ENCODE measurements around the gene TBC1D10B.
A peak's percentile ranks its signal among the peaks of the same experiment; 100 is the strongest.
"Not testable (repeated sequence)": the region's sequence is repeated elsewhere in the genome, so short reads cannot be mapped to it uniquely, and the experiment has no call there.

Gene TBC1D10B

DNA sequence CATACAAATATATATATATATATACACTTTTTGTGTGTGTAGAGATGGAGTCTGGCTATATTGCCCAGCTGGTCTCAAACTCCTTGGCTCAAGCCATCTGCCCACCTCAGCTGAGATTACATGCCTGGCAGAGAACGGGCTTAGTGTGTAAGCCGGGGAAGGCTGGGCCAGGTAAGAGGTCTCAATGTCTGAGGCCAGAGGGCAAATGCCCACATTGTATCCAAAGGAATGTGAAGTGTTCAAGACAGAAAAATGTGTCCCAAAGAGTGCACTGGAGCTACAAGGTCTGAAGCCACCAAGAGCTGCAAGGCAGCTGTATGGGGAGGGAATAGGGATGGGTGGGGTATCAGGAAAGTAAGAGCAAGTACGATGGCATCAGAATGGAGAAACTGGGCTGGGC, 24.0 kb downstream of the TBC1D10B start (continued):
- TF ChIP-seq CREB5 (CRISPR knock-in tag; IDR thresholded peaks at IDR 0.05; ENCODE audit: low read depth) (no peak), ZFP30 (CRISPR knock-in tag; IDR thresholded peaks at IDR 0.05) (no peak), ZNF8 (CRISPR knock-in tag; IDR thresholded peaks at IDR 0.05) (no peak), ZNF70 (CRISPR knock-in tag; IDR thresholded peaks at IDR 0.05) (no peak), ZNF565 (CRISPR knock-in tag; conservative IDR thresholded peaks at IDR 0.05; ENCODE audit: low read depth) (no peak), RARB (CRISPR knock-in tag; IDR thresholded peaks at IDR 0.05) (no peak), ZFP3 (CRISPR knock-in tag; IDR thresholded peaks at IDR 0.05) (no peak), TOX (CRISPR knock-in tag; IDR thresholded peaks at IDR 0.05; ENCODE audit: borderline replicate concordance) (no peak), ARNTL (CRISPR knock-in tag; IDR thresholded peaks at IDR 0.05; ENCODE audit: borderline replicate concordance, low read depth) (no peak)

GRCh38 chr16:30343491-30343820, 26.8 kb downstream of the TBC1D10B start:
- ATAC-seq: not testable (repeated sequence)

GRCh38 chr16:30342751-30343490, 27.4 kb downstream of the TBC1D10B start:
- TF ChIP-seq ISL1 (CRISPR knock-in tag; IDR thresholded peaks at IDR 0.05) (no peak), ZC3H10 (CRISPR knock-in tag; IDR thresholded peaks at IDR 0.05) (no peak), ARNTL (CRISPR knock-in tag; IDR thresholded peaks at IDR 0.05; ENCODE audit: borderline replicate concordance, low read depth) (no peak)
- TF ChIP-seq, protein P1, sequence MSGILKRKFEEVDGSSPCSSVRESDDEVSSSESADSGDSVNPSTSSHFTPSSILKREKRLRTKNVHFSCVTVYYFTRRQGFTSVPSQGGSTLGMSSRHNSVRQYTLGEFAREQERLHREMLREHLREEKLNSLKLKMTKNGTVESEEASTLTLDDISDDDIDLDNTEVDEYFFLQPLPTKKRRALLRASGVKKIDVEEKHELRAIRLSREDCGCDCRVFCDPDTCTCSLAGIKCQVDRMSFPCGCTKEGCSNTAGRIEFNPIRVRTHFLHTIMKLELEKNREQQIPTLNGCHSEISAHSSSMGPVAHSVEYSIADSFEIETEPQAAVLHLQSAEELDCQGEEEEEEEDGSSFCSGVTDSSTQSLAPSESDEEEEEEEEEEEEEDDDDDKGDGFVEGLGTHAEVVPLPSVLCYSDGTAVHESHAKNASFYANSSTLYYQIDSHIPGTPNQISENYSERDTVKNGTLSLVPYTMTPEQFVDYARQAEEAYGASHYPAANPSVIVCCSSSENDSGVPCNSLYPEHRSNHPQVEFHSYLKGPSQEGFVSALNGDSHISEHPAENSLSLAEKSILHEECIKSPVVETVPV (CRISPR knock-in tag; IDR thresholded peaks at IDR 0.05): no peak
- ATAC-seq: no peak

GRCh38 chr16:30341971-30342370, 28.3 kb downstream of the TBC1D10B start:
- not testable (repeated sequence) for ATAC-seq

- TF ChIP-seq CREB5 (CRISPR knock-in tag; IDR thresholded peaks at IDR 0.05; ENCODE audit: low read depth) (no peak), RARB (CRISPR knock-in tag; IDR thresholded peaks at IDR 0.05) (no peak), ZFP30 (CRISPR knock-in tag; IDR thresholded peaks at IDR 0.05) (no peak), TOX (CRISPR knock-in tag; IDR thresholded peaks at IDR 0.05; ENCODE audit: borderline replicate concordance) (no peak), OSR1 (CRISPR knock-in tag; IDR thresholded peaks at IDR 0.05) (no peak), CSDC2 (CRISPR knock-in tag; IDR thresholded peaks at IDR 0.05) (no peak), GLIS3 (CRISPR knock-in tag; IDR thresholded peaks at IDR 0.05) (no peak), ISL1 (CRISPR knock-in tag; IDR thresholded peaks at IDR 0.05) (no peak), ZNF8 (CRISPR knock-in tag; IDR thresholded peaks at IDR 0.05) (no peak)
- ATAC-seq: no peak
Measured at GRCh38 chr16:30340621-30341020, 29.7 kb downstream of the TBC1D10B start.

- not testable (repeated sequence) for ATAC-seq
Measured at GRCh38 chr16:30338715-30339114, 31.6 kb downstream of the TBC1D10B start.

DNA sequence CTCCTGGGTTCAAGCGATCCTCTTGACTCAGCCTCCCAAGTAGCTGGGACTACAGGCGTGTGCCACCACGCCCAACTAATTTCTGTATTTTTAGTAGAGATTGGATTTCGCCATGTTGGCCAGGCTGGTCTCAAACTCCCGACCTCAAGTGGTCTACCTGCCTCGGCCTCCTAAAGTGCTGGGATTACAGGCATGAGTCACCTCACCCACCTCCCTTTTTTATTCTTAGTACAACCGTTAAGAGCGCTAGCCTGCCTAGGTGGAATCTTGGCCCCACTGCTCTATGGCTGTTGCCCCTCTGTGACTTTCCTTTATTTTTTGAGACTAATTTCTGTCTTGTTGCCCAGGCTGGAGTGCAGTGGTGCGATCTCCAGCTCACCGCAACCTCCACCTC, 32.3 kb downstream of the TBC1D10B start:
- ATAC-seq: not testable (repeated sequence)

GRCh38 chr16:30335598-30336474, 34.5 kb downstream of the TBC1D10B start:
- peak; percentile 15 for ATAC-seq
- TF ChIP-seq, protein P2, sequence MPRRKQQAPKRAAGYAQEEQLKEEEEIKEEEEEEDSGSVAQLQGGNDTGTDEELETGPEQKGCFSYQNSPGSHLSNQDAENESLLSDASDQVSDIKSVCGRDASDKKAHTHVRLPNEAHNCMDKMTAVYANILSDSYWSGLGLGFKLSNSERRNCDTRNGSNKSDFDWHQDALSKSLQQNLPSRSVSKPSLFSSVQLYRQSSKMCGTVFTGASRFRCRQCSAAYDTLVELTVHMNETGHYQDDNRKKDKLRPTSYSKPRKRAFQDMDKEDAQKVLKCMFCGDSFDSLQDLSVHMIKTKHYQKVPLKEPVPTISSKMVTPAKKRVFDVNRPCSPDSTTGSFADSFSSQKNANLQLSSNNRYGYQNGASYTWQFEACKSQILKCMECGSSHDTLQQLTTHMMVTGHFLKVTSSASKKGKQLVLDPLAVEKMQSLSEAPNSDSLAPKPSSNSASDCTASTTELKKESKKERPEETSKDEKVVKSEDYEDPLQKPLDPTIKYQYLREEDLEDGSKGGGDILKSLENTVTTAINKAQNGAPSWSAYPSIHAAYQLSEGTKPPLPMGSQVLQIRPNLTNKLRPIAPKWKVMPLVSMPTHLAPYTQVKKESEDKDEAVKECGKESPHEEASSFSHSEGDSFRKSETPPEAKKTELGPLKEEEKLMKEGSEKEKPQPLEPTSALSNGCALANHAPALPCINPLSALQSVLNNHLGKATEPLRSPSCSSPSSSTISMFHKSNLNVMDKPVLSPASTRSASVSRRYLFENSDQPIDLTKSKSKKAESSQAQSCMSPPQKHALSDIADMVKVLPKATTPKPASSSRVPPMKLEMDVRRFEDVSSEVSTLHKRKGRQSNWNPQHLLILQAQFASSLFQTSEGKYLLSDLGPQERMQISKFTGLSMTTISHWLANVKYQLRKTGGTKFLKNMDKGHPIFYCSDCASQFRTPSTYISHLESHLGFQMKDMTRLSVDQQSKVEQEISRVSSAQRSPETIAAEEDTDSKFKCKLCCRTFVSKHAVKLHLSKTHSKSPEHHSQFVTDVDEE (CRISPR knock-in tag; IDR thresholded peaks at IDR 0.05): no peak
- TF ChIP-seq TCF4 (CRISPR knock-in tag; IDR thresholded peaks at IDR 0.05; ENCODE audit: borderline replicate concordance) (no peak), TOX (CRISPR knock-in tag; IDR thresholded peaks at IDR 0.05; ENCODE audit: borderline replicate concordance) (no peak), ZNF70 (CRISPR knock-in tag; IDR thresholded peaks at IDR 0.05) (no peak), ARNTL (CRISPR knock-in tag; IDR thresholded peaks at IDR 0.05; ENCODE audit: borderline replicate concordance, low read depth) (no peak), CREB5 (CRISPR knock-in tag; IDR thresholded peaks at IDR 0.05; ENCODE audit: low read depth) (no peak), ZC3H10 (CRISPR knock-in tag; IDR thresholded peaks at IDR 0.05) (no peak), PPARA (CRISPR knock-in tag; IDR thresholded peaks at IDR 0.05; ENCODE audit: borderline replicate concordance) (no peak), RARB (CRISPR knock-in tag; IDR thresholded peaks at IDR 0.05) (no peak), ZNF8 (CRISPR knock-in tag; IDR thresholded peaks at IDR 0.05) (no peak), BACH2 (CRISPR knock-in tag; IDR thresholded peaks at IDR 0.05; ENCODE audit: borderline replicate concordance) (no peak)

Measured in SK-N-SH treated with all-trans-retinoic acid at 6 μM for 48 hours (cell line).